ENCODE measurements around the gene JUNB. TPM values are rescaled to one million over a fixed set of nuclear protein-coding genes. Genes with fewer than 3 reads are reported as not detected.

JUNB gene
- total and polyA plus RNA-seq, 11 donors = 19.6 to 205 (median 52.9) TPM

DNA sequence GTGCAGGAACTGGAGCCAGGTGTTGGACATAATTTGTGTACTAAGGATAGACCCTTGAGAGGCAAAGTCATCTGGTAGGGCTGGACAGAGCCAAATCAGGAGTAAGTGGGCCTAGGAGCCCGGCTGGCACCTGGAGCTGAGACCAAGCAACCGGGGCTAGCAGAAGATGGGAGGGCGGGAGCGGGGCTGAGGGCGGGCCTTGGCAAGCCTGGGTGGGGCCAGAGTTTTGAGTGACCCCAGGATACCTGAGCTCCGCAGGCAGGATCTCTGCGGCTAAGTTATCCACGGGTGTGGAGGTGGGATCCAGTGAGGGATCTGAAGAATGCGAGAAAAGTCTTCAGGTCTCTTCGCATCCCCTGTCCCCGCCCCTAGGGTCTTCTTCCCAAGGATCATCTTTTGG lies 24.1 kb upstream of the JUNB start:
- Histone ChIP-seq H3K4me1 (peaks cover 0 to 46% (median 11%) of the 10 kb centered on the region in 12 donors), H3K27ac (peak overlapping the region in 2 of 12 donors; percentile 74 to 82), H3K9me3 (no peaks in the 10 kb centered on the region), H3K4me3 (no peak overlapping the region), H3K27me3 (no peaks in the 10 kb centered on the region), H3K36me3 (peaks cover 0 to 62% (median 36%) of the 10 kb centered on the region in 9 donors)
- WGBS, 4 donors = 89 to 94% (median 93%) methylated on average over 11 of the region's 11 CpGs
- TF ChIP-seq POLR2A (IDR thresholded peaks at IDR 0.05) (no peak), CTCF (IDR thresholded peaks at IDR 0.05) (no peak)
- no peak for ATAC-seq
- no peak for DNase-seq
- intact Hi-C loops (cut with DNase I) = loop anchor here in 4 of 10 donors (5.0 kb wide), 2 partner anchors 35 to 80 kb away; partner anchors contain the start of genes PRDX2 (in 1 of the 4) and THSD8 (in 1 of the 4)

- WGBS, 4 donors = 95 to 98% (median 96%) methylated on average over 8 to 15 of the region's 15 CpGs
- intact Hi-C loops (cut with DNase I) = loop anchor here in 4 of 10 donors (5.0 kb wide), 2 partner anchors 35 to 80 kb away; partner anchors contain the start of genes PRDX2 (in 1 of the 4) and THSD8 (in 1 of the 4)
- no peak for DNase-seq
- peaks cover 0 to 62% (median 32%) of the 10 kb centered on the region in 9 donors for H3K36me3 ChIP-seq
- H3K9me3 ChIP-seq = no peaks in the 10 kb centered on the region
- H3K27ac ChIP-seq = no peak overlapping the region
- ATAC-seq = no peak
- no peak overlapping the region for H3K4me3 ChIP-seq
- H3K4me1 ChIP-seq = peaks cover 0 to 46% (median 9%) of the 10 kb centered on the region in 12 donors
- no peak for TF ChIP-seq CTCF (IDR thresholded peaks at IDR 0.05)
- TF ChIP-seq POLR2A (IDR thresholded peaks at IDR 0.05) = no peak
- no peaks in the 10 kb centered on the region for H3K27me3 ChIP-seq
Observed at GRCh38 chr19:12767666-12768065, 23.6 kb upstream of the JUNB start.

GRCh38 chr19:12769689-12770088 lies 21.6 kb upstream of the JUNB start:
- peaks cover 0 to 59% (median 16%) of the 10 kb centered on the region in 12 donors for H3K4me1 ChIP-seq
- H3K27ac ChIP-seq = peak overlapping the region in 2 of 12 donors; percentile 9 to 41
- TF ChIP-seq CTCF (IDR thresholded peaks at IDR 0.05) = no peak
- TF ChIP-seq POLR2A (IDR thresholded peaks at IDR 0.05) = no peak
- 63 to 68% (median 66%) methylated on average over 28 to 37 of the region's 37 CpGs for WGBS, 4 donors
- no peak overlapping the region for H3K4me3 ChIP-seq
- no peaks in the 10 kb centered on the region for H3K27me3 ChIP-seq
- DNase-seq (no peak), ATAC-seq (no peak)
- H3K9me3 ChIP-seq = no peaks in the 10 kb centered on the region
- H3K36me3 ChIP-seq = peaks cover 0 to 49% (median 23%) of the 10 kb centered on the region in 9 donors
- intact Hi-C loops (cut with DNase I) = loop anchor here in 4 of 10 donors (5.0 kb wide), 2 partner anchors 33 to 78 kb away; partner anchors contain the start of genes PRDX2 (in 1 of the 4) and THSD8 (in 1 of the 4)

GRCh38 chr19:12770922-12771321 lies 20.4 kb upstream of the JUNB start:
- no peak for DNase-seq
- Histone ChIP-seq H3K4me1 (peaks cover 0 to 61% (median 21%) of the 10 kb centered on the region in 12 donors), H3K4me3 (no peak overlapping the region), H3K27ac (peak overlapping the region in 8 of 12 donors; percentile 4 to 98 (median 93)), H3K9me3 (no peaks in the 10 kb centered on the region), H3K36me3 (peaks cover 0 to 38% (median 19%) of the 10 kb centered on the region in 9 donors), H3K27me3 (no peaks in the 10 kb centered on the region)
- 95 to 97% (median 97%) methylated on average over 13 of the region's 13 CpGs for WGBS, 4 donors
- no peak for ATAC-seq
- intact Hi-C loops (cut with DNase I) = no loop called here
- TF ChIP-seq POLR2A (IDR thresholded peaks at IDR 0.05) = no peak
- no peak for TF ChIP-seq CTCF (IDR thresholded peaks at IDR 0.05)

Data from heart left ventricle (tissue), 16 donors.